KOPT-K1 (cell line): ENCODE data around the gene ARMC9.
"Not testable (repeated sequence)": the region's sequence is repeated elsewhere in the genome, so short reads cannot be mapped to it uniquely, and the experiment has no call there.

ENCODE experiments used
- H3K27ac ChIP-seq: fragments of 200-600 bp; sonication (generic); 2 replicates; pipeline ENCODE4 v1.5.1; 2016; ENCODE audit warnings: antibody characterized with exemption, mild to moderate bottlenecking, low read depth, low read length; ENCODE audit not compliant: poor library complexity, severe bottlenecking
- H3K36me3 ChIP-seq: fragments of 200-600 bp; sonication (generic); 2 replicates; pipeline ENCODE4 v1.5.1; 2017; ENCODE audit warnings: antibody characterized with exemption, mild to moderate bottlenecking, low read length, moderate library complexity; ENCODE audit not compliant: insufficient read depth
- H3K9me3 ChIP-seq: fragments of 200-600 bp; sonication (generic); 2 replicates; pipeline ENCODE4 v1.5.1; 2017; ENCODE audit warnings: antibody characterized with exemption, low read length, mild to moderate bottlenecking; ENCODE audit not compliant: insufficient read depth, poor library complexity, severe bottlenecking

Gene ARMC9

GRCh38 chr2:231174211-231174651 is 24.2 kb upstream of the ARMC9 start:
- Histone ChIP-seq H3K9me3 (no peaks in the 10 kb centered on the region), H3K36me3 (peaks cover 67% of the 10 kb centered on the region), H3K27ac (no peak overlapping the region)

GRCh38 chr2:231176066-231176465 is 22.4 kb upstream of the ARMC9 start:
- Histone ChIP-seq H3K27ac (no peak overlapping the region), H3K36me3 (peaks cover 49% of the 10 kb centered on the region), H3K9me3 (no peaks in the 10 kb centered on the region)

- no peak overlapping the region for H3K27ac ChIP-seq
- no peaks in the 10 kb centered on the region for H3K9me3 ChIP-seq
- peaks cover 36% of the 10 kb centered on the region for H3K36me3 ChIP-seq
These were observed 21.0 kb upstream of the ARMC9 start for GRCh38 chr2:231177156-231178025.

- peaks cover 22% of the 10 kb centered on the region for H3K36me3 ChIP-seq
- H3K27ac ChIP-seq, H3K9me3 ChIP-seq: not testable (repeated sequence)
These were observed 19.6 kb upstream of the ARMC9 start for GRCh38 chr2:231178805-231179204.

GRCh38 chr2:231181860-231182512 is 16.4 kb upstream of the ARMC9 start:
- no peaks in the 10 kb centered on the region for H3K36me3 ChIP-seq
- H3K27ac ChIP-seq: no peak overlapping the region
- no peaks in the 10 kb centered on the region for H3K9me3 ChIP-seq

GRCh38 chr2:231182513-231182899 is 15.9 kb upstream of the ARMC9 start:
- H3K9me3 ChIP-seq: no peaks in the 10 kb centered on the region
- no peaks in the 10 kb centered on the region for H3K36me3 ChIP-seq
- H3K27ac ChIP-seq: no peak overlapping the region

- no peak overlapping the region for H3K27ac ChIP-seq
- no peaks in the 10 kb centered on the region for H3K36me3 ChIP-seq
- no peaks in the 10 kb centered on the region for H3K9me3 ChIP-seq
These were observed 14.6 kb upstream of the ARMC9 start for GRCh38 chr2:231183851-231184250.

GRCh38 chr2:231184319-231184718 is 14.1 kb upstream of the ARMC9 start:
- Histone ChIP-seq H3K27ac (no peak overlapping the region), H3K36me3 (no peaks in the 10 kb centered on the region), H3K9me3 (no peaks in the 10 kb centered on the region)

GRCh38 chr2:231185050-231185725 is 13.2 kb upstream of the ARMC9 start:
- Histone ChIP-seq H3K36me3 (no peaks in the 10 kb centered on the region), H3K27ac (no peak overlapping the region), H3K9me3 (no peaks in the 10 kb centered on the region)

GRCh38 chr2:231185886-231186285 is 12.5 kb upstream of the ARMC9 start:
- Histone ChIP-seq H3K9me3 (no peaks in the 10 kb centered on the region), H3K36me3 (no peaks in the 10 kb centered on the region), H3K27ac (no peak overlapping the region)

- H3K36me3 ChIP-seq: no peaks in the 10 kb centered on the region
- no peak overlapping the region for H3K27ac ChIP-seq
- no peaks in the 10 kb centered on the region for H3K9me3 ChIP-seq
These were observed 12.1 kb upstream of the ARMC9 start for GRCh38 chr2:231186325-231186724.

- Histone ChIP-seq H3K36me3 (no peaks in the 10 kb centered on the region), H3K27ac (no peak overlapping the region), H3K9me3 (no peaks in the 10 kb centered on the region)
These were observed 10.5 kb upstream of the ARMC9 start for GRCh38 chr2:231187736-231188505.

GRCh38 chr2:231188506-231189170 is 9.8 kb upstream of the ARMC9 start:
- H3K27ac ChIP-seq: no peak overlapping the region
- no peaks in the 10 kb centered on the region for H3K9me3 ChIP-seq
- H3K36me3 ChIP-seq: no peaks in the 10 kb centered on the region

- Histone ChIP-seq H3K27ac (no peak overlapping the region), H3K9me3 (no peaks in the 10 kb centered on the region), H3K36me3 (no peaks in the 10 kb centered on the region)
These were observed 9.3 kb upstream of the ARMC9 start for GRCh38 chr2:231189171-231189530.
